ENCODE measurements around the gene THOC6.

THOC6 gene

GRCh38 chr16:2985462-2985861 lies 38.4 kb upstream of the THOC6 start:
- in situ Hi-C loops (cut with HindIII; ENCODE audit: low sequenced_read_pairs), result no loop called here
- DNase-seq (ENCODE audit: low read depth), result no peak
- no peak overlapping the region for H3K4me3 ChIP-seq (ENCODE audit: low read depth, low read length)
- TF ChIP-seq CTCF (IDR thresholded peaks at IDR 0.05; ENCODE audit: low read depth, low read length, missing control alignments), result no peak

- H3K4me3 ChIP-seq (ENCODE audit: low read depth, low read length), result no peak overlapping the region
- no peak for DNase-seq (ENCODE audit: low read depth)
- in situ Hi-C loops (cut with HindIII; ENCODE audit: low sequenced_read_pairs), result no loop called here
- TF ChIP-seq CTCF (IDR thresholded peaks at IDR 0.05; ENCODE audit: low read depth, low read length, missing control alignments), result no peak
Observed at GRCh38 chr16:2985893-2986355, 37.9 kb upstream of the THOC6 start.

GRCh38 chr16:2986623-2987188 lies 37.1 kb upstream of the THOC6 start:
- DNase-seq (ENCODE audit: low read depth), result no peak
- H3K4me3 ChIP-seq (ENCODE audit: low read depth, low read length), result no peak overlapping the region
- TF ChIP-seq CTCF (IDR thresholded peaks at IDR 0.05; ENCODE audit: low read depth, low read length, missing control alignments), result no peak
- in situ Hi-C loops (cut with HindIII; ENCODE audit: low sequenced_read_pairs), result no loop called here

- DNase-seq (ENCODE audit: low read depth), result no peak
- TF ChIP-seq CTCF (IDR thresholded peaks at IDR 0.05; ENCODE audit: low read depth, low read length, missing control alignments), result no peak
- in situ Hi-C loops (cut with HindIII; ENCODE audit: low sequenced_read_pairs), result no loop called here
- no peak overlapping the region for H3K4me3 ChIP-seq (ENCODE audit: low read depth, low read length)
Observed at GRCh38 chr16:2987286-2987685, 36.5 kb upstream of the THOC6 start.

- in situ Hi-C loops (cut with HindIII; ENCODE audit: low sequenced_read_pairs), result no loop called here
Observed at GRCh38 chr16:2987833-2988232, 36.0 kb upstream of the THOC6 start.

GRCh38 chr16:2988590-2989099 lies 35.2 kb upstream of the THOC6 start:
- no peak for TF ChIP-seq CTCF (IDR thresholded peaks at IDR 0.05; ENCODE audit: low read depth, low read length, missing control alignments)
- H3K4me3 ChIP-seq (ENCODE audit: low read depth, low read length), result no peak overlapping the region
- in situ Hi-C loops (cut with HindIII; ENCODE audit: low sequenced_read_pairs), result no loop called here
- DNase-seq (ENCODE audit: low read depth), result no peak

More at GRCh38 chr16:2987833-2988232, 36.0 kb upstream of the THOC6 start:
- TF ChIP-seq CTCF (IDR thresholded peaks at IDR 0.05; ENCODE audit: low read depth, low read length, missing control alignments), result no peak
- no peak overlapping the region for H3K4me3 ChIP-seq (ENCODE audit: low read depth, low read length)
- no peak for DNase-seq (ENCODE audit: low read depth)

Data from astrocyte of the cerebellum (primary cell).